GM21515 (cell line): Measurements from ENCODE around the gene OSBPL9.
"Not testable (repeated sequence)": the region's sequence is repeated elsewhere in the genome, so short reads cannot be mapped to it uniquely, and the experiment has no call there.

Experiments used
- ATAC-seq: cut with Tn5 transposase; IDR thresholded peaks from one replicate; pipeline ENCODE4 v1.9.1; 2021; ENCODE audit not compliant: unreplicated experiment

OSBPL9 gene

DNA sequence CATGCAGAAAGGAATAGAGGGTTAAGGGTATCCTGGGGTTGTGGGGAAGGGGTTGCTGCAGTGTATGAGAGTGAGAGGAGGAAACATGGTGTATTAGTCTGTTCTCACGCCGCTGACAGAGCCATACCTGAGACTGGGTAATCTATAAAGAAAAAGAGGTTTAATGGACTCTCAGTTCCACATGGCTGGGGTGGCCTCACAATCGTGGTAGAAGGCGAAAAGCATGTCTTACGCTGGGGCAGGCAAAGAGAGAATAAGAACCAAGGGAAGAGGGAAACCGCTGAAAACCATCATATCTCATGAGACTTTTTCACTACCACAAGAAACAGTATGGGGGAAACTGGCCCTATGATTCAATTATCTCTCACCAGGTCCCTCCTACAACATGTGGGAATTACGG lies 17.7 kb downstream of the OSBPL9 start:
- no peak for ATAC-seq

DNA sequence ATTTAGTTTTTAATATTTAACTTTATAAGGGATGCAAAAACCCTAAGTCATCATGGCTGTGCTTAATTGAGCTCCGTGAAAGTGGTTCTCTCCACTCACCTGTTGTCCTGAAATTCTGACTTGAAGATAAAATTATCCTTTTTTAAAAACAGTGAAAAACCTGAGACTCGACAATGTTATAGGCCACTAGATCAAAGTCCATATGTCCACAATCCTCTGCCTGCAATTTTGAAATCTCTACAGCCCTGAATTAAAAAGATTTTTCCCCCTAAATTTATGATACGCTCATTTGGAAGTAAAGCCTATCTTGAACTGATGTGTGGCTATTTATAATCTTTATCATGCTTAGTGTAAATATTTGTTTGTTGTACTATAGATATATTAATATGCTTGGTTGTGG lies 18.7 kb downstream of the OSBPL9 start:
- no peak for ATAC-seq

DNA sequence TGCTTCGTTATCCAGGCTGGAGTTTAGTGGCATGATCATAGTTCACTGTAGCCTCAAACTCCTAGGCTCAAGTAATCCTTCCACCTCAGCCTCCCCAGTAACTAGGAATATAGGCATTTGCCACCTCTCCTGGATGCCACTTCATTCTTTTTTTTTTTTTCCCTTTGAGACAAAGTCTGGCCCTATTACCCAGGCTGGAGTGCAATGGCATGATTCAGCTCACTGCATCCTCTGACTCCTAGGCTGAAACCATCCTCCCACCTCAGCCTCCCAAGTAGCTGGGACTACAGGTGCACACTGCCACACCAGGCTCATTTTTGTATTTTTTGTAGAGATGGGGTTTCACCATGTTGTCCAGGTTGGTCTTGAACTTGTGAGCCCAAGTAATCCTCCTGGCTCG lies 19.3 kb downstream of the OSBPL9 start:
- ATAC-seq, result no peak

DNA sequence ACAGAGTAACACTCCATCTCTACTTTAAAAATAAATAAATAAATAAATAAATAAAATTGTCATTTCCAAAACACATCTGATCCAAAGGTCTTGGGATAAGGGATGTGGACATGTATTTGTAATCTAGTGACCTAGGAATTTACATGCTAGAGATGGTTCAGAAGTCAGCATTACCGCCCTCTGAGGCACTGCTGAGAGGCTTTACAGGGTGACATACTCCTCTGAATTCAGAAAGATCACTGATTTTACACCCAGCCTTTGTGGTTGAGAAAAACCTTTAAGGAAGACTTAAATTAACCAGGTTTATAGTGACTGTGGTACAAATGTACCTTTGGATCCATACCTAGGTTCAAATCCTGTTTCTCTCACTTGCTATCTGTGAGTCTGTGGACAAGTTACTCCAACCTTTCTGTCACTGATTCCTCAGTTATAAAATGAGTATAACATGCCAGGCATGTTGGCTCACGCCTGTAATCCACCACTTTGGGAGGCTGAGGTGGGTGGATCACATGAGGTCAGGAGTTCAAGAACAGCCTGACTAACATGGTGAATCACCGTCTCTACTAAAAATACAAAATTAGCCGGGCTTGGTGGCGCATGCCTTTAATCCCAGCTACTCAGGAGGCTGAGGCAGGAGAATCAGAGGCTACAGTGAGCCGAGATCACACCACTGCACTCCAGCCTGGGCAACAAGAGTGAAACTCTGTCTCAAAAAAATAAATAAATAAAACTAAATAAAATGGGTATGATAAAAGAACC lies 20.1 kb downstream of the OSBPL9 start:
- ATAC-seq, result no peak

DNA sequence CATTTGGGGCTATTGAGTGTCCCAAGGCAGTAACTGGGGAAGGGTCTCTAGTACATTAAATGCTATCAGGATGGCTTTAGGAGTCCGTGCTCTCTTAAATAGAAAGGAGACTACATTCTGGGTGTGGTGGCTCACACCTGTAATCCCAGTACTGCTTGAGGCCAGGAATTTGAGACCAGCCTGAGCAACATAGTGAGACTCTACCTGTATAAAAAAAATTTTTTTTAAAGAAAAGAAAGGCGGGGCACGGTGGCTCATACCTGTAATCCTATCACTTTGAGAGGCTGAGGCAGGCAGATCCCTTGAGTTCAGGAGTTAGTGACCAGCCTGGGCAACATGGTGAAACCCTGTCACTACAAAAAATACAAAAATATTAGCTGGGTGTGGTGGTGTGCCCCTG lies 21.5 kb downstream of the OSBPL9 start:
- ATAC-seq, result no peak

DNA sequence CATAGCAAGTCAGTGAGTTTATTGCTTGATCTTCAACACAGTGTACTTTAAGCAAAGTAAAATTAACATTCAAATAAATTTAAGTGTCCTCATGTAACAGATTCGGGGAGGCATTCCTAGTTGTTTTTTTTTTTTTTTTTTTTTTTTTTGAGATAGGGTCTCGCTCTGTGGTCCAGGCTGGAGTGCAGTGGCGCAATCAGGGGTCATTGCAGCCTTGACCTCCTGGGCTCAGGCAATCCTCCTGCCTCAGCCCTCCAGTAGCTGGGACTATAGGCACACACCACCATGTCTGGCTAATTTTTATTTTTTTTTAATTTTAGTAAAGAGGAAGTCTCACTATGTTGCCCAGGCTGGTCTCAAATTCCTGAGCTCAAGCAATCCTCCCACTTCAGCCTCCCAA lies 22.8 kb downstream of the OSBPL9 start:
- no peak for ATAC-seq

DNA sequence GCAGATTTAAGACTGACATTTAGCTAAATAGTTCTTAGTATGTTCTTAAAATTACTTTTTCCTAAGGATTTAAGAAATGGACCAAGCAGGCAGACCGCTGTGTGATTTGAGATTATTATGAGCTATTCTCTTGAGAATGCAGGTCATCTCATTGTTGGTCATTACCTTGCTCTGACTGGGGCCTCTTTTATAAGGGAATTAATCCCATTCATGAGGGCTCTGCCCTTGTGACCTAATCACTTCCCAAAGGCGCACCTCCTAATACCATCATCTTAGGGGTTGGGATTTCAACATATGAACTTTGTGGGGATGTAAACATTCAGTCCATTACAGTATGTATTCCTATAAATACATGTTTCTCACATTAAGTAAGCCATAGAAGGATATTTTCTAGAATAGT lies 24.2 kb downstream of the OSBPL9 start:
- ATAC-seq, result no peak

DNA sequence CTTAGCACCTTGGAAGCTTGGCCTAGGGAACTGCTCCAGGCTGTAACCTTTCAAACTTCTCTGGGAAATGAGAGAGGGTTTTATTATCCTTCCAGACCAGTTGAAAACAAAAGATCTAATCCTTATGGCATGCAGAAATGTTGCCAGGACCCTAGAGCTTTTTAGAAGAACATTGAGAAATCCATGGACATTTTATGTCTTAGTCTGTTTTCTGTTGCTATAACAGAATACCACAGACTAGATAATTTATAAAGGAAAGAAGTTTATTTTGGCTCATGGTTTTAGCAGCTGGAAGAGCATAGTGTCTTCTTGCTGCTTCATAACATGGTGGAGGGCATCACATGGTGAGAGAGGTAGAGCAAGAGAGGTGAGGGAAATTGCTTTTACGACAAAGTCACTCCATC lies 25.8 kb downstream of the OSBPL9 start:
- ATAC-seq, result no peak

DNA sequence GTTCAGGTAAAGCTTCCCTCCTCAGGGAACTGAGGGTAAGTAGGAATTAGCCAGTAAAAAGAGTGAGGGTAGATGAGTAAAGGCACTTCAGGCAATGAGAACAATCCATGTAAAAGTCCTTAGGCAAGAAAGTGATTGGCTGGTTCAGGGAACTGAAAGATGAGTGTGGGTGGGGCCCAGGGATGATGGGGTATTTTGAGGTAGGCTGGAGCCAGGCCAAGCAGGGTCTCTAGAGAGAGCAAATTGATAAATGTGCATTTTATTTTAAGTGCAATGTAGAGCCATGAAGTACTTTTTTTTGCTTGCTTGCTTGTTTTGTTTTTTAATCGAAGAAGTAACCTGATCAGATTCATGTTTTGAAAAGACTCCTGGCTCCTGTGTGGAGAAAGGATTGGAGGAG lies 26.5 kb downstream of the OSBPL9 start:
- ATAC-seq, result no peak

DNA sequence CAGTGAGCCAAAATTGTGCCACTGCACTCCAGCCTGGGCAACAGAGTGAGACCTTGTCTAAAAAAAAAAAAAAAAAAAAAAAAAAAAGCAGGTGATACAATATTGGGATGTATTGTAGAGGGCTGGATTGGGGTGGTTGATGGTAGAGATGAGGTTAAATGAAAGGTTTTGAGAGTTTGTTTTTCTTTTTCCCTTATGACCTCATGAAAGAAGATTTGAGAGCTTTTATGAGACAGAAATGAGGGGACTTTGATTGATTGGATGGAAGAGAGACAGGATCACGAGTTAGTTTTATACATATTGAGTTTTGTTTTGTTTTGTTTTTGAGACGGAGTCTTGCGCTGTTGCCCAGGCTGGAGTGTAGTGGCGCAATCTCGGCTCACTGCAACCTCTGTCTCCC lies 27.1 kb downstream of the OSBPL9 start:
- ATAC-seq, result no peak

DNA sequence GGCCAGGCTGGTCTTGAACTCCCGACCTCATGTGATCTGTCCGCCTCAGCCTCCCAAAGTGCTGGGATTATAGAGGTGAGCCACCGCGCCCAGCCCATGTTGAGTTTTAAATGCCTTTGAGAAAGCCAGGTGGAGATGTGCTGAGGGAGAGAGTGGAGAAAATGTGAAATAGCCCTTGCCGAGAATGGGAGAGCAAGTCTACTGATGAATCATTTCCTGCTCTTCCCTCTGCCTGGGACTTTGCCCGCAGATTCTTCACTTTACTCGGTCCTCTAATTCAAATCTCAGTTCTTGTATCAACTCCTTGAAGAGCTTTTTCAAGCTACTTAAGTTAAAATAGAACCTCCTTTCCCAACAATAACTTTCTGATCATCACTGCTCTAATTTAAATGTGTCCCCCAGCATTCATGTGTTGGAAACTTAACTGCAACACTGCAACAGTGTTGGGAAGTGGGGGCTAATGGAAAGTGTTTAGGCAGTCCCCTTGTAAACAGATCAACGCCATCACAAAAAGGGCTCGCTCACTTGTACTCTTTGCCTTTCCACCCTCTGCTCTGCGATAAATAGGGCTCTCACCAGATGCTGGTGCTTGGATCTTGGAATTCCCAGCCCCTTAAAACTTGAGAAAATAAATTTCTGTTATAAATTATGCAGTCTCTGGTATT lies 27.8 kb downstream of the OSBPL9 start:
- no peak for ATAC-seq

DNA sequence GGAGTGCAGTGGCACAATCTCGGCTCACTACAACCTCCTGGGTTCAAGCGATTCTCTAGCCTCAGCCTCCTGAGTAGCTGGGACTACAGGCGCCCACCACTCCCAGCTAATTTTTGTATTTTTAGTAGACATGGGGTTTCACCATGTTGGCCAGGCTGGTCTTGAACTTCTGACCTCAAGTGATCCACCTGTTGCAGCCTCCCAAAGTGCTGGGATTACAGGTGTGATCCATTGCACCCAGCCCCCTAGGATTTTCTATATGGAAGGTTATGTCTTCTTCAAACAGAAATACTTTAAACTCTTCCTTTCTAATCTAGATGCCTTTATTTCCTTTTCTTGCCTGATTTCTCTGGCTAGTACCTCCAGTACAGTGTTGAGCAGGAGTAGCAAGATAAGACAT lies 29.7 kb downstream of the OSBPL9 start:
- ATAC-seq, result not testable (repeated sequence)

DNA sequence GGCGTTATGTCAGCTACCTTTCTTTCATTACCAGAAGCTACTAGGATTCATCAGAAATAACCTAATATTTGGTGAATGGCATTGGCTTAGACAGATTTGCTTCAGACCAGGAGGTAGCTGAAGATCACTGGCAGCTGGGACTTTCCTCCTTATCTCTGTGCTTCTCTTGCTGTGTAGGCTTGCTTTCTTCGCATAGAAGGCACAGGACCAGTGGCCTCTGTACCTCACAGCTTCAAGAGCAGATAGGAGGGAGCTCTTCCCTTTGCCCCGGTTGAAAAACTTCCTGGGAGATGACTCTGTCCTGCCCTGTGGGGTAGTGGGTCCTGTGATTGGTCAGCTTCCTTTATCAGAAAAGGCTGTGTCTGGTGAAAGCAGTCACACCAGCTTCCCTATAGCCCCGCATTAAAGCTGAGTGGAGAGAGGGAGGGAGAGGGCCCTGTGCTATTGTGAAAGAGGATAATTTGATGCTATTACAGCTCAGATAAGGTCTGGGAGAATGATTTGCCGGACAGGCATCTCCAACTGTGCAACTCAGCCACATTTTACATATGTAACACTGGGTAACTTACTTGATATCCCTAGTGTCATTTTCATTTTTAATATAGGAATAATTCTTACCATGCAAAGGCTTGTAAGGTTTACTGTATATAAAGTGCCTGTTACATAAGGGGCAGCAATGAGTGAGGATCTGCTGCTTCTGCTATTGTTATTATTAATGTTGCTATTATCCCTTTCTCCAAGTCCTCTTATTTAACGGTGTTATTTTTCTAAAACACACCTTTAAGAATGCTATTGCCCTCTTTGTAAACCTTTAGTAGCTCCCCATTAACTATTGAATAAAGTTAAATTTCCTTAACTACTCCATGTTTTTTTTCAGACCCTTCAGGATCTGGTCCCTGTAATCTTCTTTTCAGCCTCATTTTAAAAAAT lies 31.6 kb downstream of the OSBPL9 start:
- no peak for ATAC-seq

DNA sequence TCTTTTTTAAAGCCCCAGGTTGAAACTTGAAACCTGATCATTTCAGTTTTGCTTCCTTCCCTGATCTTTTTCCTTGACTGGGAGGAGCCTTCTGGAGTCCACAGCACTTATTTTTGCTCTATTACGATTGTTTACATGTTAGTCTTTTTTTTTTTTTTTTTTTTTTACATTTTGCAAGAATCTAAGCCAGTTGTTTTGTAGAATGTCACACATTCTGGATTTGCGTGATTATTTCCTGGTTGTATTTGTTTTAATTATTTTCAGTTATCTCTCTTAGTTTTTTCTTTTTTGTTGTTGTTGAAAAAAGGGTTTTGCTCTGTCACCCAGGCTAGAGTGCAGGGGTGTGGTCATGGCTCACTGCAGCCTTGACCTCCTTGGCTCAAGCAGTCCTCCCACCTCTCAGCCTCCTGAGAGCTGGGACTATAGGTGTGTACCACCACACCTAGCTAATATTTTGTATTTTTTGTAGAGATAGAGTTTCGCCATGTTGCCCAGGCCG lies 32.8 kb downstream of the OSBPL9 start:
- ATAC-seq, result no peak

DNA sequence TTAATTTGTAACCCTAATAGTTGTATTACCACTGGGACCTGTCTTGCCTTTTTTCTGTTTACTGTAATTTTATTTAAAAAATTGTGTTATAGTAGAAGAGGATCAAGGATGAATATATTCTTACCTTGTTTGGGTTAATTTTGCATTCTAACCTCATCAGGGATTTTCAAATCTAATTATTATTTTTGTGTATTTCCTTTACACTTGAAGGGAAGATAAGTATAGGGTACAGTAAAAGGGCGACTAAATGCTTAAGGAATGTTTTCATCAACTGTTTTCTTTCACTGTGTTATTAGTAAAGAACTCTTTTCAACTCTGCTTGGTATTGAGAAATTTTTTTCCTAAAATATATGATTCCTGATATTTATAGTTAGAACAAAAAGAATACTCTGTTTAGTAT lies 33.3 kb downstream of the OSBPL9 start:
- no peak for ATAC-seq

DNA sequence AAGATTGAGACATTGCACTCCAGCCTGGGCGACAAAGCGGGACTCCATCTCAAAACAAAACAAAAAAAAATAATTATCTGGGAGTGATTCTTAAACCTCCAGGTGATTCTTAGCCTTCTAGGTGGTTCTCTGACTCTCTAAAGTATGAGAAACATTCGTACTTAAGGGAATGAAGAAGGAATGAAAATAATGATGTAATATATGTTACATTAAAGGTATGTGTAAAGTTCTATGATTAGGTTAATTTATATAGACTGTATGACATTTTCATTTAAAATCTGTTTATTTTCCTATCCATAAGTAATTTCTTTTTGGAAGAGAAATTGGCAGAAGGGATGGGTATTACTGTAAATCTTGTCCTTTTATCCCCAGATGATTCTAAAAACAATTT lies 34.7 kb downstream of the OSBPL9 start:
- no peak for ATAC-seq

DNA sequence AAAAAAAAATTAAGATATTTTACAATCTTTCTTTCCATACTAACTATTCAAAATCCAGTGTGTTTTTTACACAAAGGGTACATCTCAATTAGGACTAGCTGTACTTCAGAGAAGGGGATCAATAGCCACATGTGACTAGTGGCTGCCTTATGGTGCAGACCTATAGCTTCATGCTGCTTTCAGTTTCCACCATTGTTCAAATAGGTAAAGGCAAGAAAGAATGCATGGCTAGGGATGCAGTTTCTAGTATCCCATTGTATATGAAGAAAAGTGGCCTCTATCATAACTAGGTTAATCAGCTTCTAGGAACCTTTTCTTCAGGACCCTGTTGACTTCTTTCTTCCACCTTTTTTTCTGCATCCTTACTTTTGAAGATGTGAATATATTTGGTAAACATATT lies 35.7 kb downstream of the OSBPL9 start:
- ATAC-seq, result no peak

DNA sequence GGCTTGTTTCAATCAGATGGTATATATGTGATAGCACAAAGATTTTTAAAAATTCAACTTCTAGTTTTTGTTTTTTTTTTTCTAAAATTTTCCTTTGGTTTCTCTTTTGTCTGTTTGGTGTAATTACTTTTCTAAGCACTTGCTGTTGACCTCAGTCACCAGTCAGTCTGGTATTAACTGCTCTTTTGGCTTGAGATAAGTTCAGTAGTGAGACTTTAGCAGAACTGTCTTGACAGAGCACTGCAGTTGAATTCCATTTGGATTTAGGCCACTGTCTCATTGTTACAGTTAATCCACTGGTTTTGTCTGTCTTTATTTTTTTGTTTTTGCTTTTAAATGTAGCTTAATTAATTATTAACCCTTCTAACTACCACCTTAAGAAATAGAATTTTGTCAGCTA lies 36.2 kb downstream of the OSBPL9 start:
- no peak for ATAC-seq

DNA sequence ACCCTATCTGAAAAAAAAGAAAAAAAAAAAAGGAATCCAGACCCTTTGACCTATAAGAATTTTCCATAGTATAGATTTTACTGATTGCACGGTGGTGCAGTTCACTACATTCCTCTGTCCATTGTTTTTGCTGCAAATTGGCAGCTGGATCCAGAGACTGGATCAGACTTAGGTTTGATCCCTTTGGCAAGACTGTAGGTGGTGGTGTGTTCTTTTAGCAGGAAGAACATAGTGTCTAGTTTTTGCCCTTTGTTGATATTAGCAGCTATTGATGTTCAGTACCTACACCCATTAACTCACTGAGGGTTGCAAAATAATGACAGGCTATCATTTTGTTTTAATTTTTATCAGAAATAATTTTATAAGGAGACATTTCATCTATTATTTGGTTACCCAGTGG lies 37.1 kb downstream of the OSBPL9 start:
- ATAC-seq, result no peak

DNA sequence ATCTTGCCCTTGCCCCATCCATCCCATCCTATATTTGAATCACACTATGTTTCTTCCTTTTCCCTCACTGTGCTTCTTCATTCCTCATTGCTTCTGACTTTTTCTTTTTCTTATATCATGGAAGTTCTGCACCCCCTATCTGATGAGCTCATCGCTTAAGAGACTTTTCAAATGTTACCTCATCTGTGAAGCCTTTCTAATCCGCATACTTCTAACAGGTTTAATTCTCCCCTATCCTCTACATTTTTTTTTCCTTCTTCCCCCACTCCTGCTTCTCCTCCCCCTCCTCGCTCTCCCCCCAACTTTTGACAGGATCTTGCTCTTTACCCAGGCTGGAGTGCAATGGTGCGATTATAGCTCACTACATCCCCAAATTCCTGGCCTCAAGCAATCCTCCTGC lies 39.5 kb downstream of the OSBPL9 start:
- ATAC-seq, result no peak

DNA sequence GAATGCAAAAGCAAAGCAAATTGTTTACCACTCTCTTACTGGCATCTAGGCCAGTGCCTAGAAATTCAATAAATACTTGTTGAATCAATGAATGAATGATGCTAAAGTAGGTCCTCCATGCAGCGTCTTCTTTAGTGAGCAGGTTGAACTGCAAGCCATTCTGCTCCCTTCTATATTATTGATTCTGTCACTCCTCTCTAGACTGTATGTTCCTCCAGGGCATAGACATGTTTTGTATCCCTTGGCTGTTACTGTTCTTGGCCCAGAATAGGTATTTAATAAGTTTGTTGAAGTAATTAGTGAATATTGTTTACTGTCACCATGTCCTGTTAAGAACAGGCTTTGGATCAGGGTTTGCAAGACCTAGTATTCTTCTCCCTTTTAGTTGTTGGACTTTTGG lies 43.7 kb downstream of the OSBPL9 start:
- ATAC-seq, result no peak

DNA sequence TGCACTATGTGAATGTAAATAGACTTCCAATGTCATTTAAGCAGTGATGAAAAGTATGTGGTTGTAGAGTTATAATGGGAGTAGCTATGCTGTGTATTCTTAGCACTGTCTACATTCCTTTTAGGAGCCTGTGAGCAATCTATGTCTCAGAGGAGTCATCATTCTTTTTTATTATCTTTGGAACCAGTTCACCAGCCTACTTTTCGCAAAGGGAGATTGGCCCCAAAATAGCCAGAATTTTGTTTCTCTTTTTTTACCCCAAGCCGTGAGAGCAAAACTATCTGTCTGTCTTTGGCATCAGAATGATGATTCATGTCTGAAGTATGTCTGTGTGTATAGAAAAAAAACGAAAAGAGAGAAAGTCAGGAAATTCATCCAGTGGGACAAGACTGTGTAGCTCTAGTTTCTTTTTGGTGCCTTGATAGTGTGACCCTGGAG lies 44.2 kb downstream of the OSBPL9 start:
- no peak for ATAC-seq
